A549 (cell line): ENCODE data around the gene ABCA3. TPM values are rescaled to one million over a fixed set of nuclear protein-coding genes. Genes with fewer than 3 reads are reported as not detected.
A peak's percentile ranks its signal among the peaks of the same experiment; 100 is the strongest.

ENCODE experiments used
- ATAC-seq, 2 experiments: fragments of 200-7000 bp in 1 of 2; fragments of >200 bp in 1 of 2; cut with Nextera tagmentation in 1 of 2; cut with Tn5 transposase in 1 of 2; 3 replicates each; pipeline versions ENCODE4 v1.8.0 to v1.9.1; 2018 to 2020; ENCODE audit warnings: mild to moderate bottlenecking in 1 of 2, moderate library complexity in 1 of 2
- CTCF ChIA-PET: fragments of 300-600 bp; sonication (Branson Sonifier 250); formaldehyde crosslinking; extraction: SDS; loops from one replicate; lab custom pipeline; 2021; ENCODE audit warnings: antibody characterized with exemption, inconsistent platforms; lab: Yijun Ruan, JAX
- POLR2A ChIA-PET: fragments of 350-600 bp; formaldehyde crosslinking; extraction: SDS; loops from one replicate; lab custom pipeline; 2021; ENCODE audit warnings: antibody characterized with exemption, inconsistent platforms; lab: Yijun Ruan, JAX
- DNase-seq, 2 experiments: peaks; one replicate each; pipeline versions ENCODE4 v3.0.0 to v3.0.0-alpha.2; 2011 to 2016; ENCODE audit warnings: low read depth in 1 of 2, low spot score in 1 of 2
- FAIRE-seq: peaks from 2 replicates; lab custom pipeline; 2011; peaks lifted over from hg19 to GRCh38; lab: Jason Lieb, UNC
- H3K27ac ChIP-seq, 2 experiments: fragments of >200 bp; sonication (Bioruptor Twin); formaldehyde crosslinking; 3 replicates each; pipeline ENCODE4 v1.5.1; 2016 to 2017
- H3K4me1 ChIP-seq: fragments of >200 bp; sonication (Bioruptor Twin); formaldehyde crosslinking; 3 replicates; pipeline ENCODE4 v1.6.1; 2016
- H3K4me2 ChIP-seq: fragments of >200 bp; sonication (Bioruptor Twin); formaldehyde crosslinking; 3 replicates; pipeline ENCODE4 v1.6.1; 2016
- H3K4me3 ChIP-seq: fragments of >200 bp; sonication (Bioruptor Twin); formaldehyde crosslinking; 3 replicates; pipeline ENCODE4 v1.5.1; 2016
- H3K9me3 ChIP-seq: fragments of >200 bp; sonication (Bioruptor Twin); formaldehyde crosslinking; 3 replicates; pipeline ENCODE4 v1.6.1; 2016
- BCL3 ChIP-seq: fragments of >200 bp; sonication (Bioruptor Twin); formaldehyde crosslinking; IDR thresholded peaks from 3 replicates; pipeline ENCODE4 v1.6.1; 2016
- CHD2 ChIP-seq: fragments of 150-350 bp; IDR thresholded peaks from 2 replicates; pipeline ENCODE4 v1.6.1; 2014; ENCODE audit warnings: low read length; ENCODE audit not compliant: partially characterized antibody
- CHD4 ChIP-seq: fragments of 200-600 bp; sonication (generic); IDR thresholded peaks from 2 replicates; pipeline ENCODE4 v1.6.1; 2016; ENCODE audit warnings: antibody characterized with exemption, mild to moderate bottlenecking, borderline replicate concordance
- ELK1 ChIP-seq: fragments of 150-350 bp; IDR thresholded peaks from 2 replicates; pipeline ENCODE4 v1.6.1; 2014; ENCODE audit warnings: low read depth, mild to moderate bottlenecking, low read length
- ESRRA ChIP-seq: fragments of 150-350 bp; IDR thresholded peaks from 2 replicates; pipeline ENCODE4 v1.6.1; 2014; ENCODE audit warnings: mild to moderate bottlenecking, low read length, borderline replicate concordance
- HES2 ChIP-seq: fragments of >200 bp; sonication (Bioruptor Twin); formaldehyde crosslinking; IDR thresholded peaks from 2 replicates; pipeline ENCODE4 v1.6.1; 2016
- HEYL ChIP-seq: fragments of 250-450 bp; sonication (Bioruptor Pico); IDR thresholded peaks from 2 replicates; pipeline ENCODE4 v1.8.0; 2021; ENCODE audit warnings: mild to moderate bottlenecking, moderate library complexity
- HOXA7 ChIP-seq: fragments of 250-450 bp; sonication (Bioruptor Pico); IDR thresholded peaks from 2 replicates; pipeline ENCODE4 v1.5.0; 2020; ENCODE audit warnings: mild to moderate bottlenecking, moderate library complexity
- JUN ChIP-seq, 2 experiments: fragments of >200 bp; sonication (Bioruptor Twin); formaldehyde crosslinking; IDR thresholded peaks; 2 replicates in 1 of 2; 3 replicates in 1 of 2; pipeline ENCODE4 v1.6.1; 2016 to 2017
- KDM5A ChIP-seq: fragments of 200-600 bp; sonication (generic); IDR thresholded peaks from 2 replicates; pipeline ENCODE4 v1.6.1; 2016; ENCODE audit warnings: antibody characterized with exemption, mild to moderate bottlenecking
- MAZ ChIP-seq: fragments of 150-350 bp; IDR thresholded peaks from 2 replicates; pipeline ENCODE4 v1.6.1; 2014; ENCODE audit warnings: antibody characterized with exemption, low read depth, low read length, borderline replicate concordance
- NPAS2 ChIP-seq: fragments of 250-450 bp; sonication (Bioruptor Pico); IDR thresholded peaks from 2 replicates; pipeline ENCODE4 v1.8.0; 2022; ENCODE audit warnings: mild to moderate bottlenecking, moderate library complexity, borderline replicate concordance
- POLR2A ChIP-seq: IDR thresholded peaks from 2 replicates; pipeline ENCODE4 v1.6.1; 2012; ENCODE audit warnings: mild to moderate bottlenecking, low read length
- RAD21 ChIP-seq, 2 experiments: fragments of >200 bp in 1 of 2; sonication (Bioruptor Twin) in 1 of 2; formaldehyde crosslinking in 1 of 2; IDR thresholded peaks in 1 of 2; conservative IDR thresholded peaks in 1 of 2; 2 replicates in 1 of 2; 3 replicates in 1 of 2; pipeline ENCODE4 v1.6.1; 2012 to 2018; ENCODE audit warnings: inconsistent platforms in 1 of 2
- RFX5 ChIP-seq: fragments of 450-650 bp; IDR thresholded peaks from 2 replicates; pipeline ENCODE4 v1.7.1; 2014; ENCODE audit warnings: antibody characterized with exemption, mild to moderate bottlenecking, moderate library complexity
- TP53 ChIP-seq: fragments of 250-450 bp; sonication (Bioruptor Pico); IDR thresholded peaks from 2 replicates; pipeline ENCODE4 v1.5.0; 2021; ENCODE audit warnings: mild to moderate bottlenecking, moderate library complexity
- ZSCAN20 ChIP-seq: fragments of 250-450 bp; sonication (Bioruptor Pico); IDR thresholded peaks from 2 replicates; pipeline ENCODE4 v1.8.0; 2022; ENCODE audit warnings: mild to moderate bottlenecking, moderate library complexity
- WGBS: methylation state at CpG from one replicate; pipeline ENCODE4 v1.1.6; 2017; ENCODE audit errors: missing lambda C conversion rate; 5-methylcytosine and 5-hydroxymethylcytosine counted together
- polyA plus RNA-seq, 4 experiments: library from polyadenylated mRNA; depleted of rRNA in 3 of 4; stranded (reverse); fragments of >200 nt; fragmentation: RNase III in 1 of 4; extraction: RNeasy Plus Mini Kit Qiagen cat#74134 plus additional on column Dnase treatment in 1 of 4; gene quantifications; 2 replicates in 3 of 4; 3 replicates in 1 of 4; pipeline ENCODE4 v1.2.3, GENCODE V29; 2011 to 2017

The ABCA3 gene
- polyA plus RNA-seq, 2 of the 4 experiments (the other 2 are of a cell fraction), result 6.4 to 9.9 TPM

GRCh38 chr16:2237493-2238149 lies 102.9 kb downstream of the ABCA3 start:
- no peak; a peak in 1 of 6 replicates for ATAC-seq
- Histone ChIP-seq H3K4me2 (no peak overlapping the region), H3K4me3 (no peak overlapping the region), H3K4me1 (no peaks in the 10 kb centered on the region)
- 97% methylated on average over 20 of the region's 65 CpGs for WGBS
- no peak for DNase-seq
- TF ChIP-seq KDM5A, result no peak
- TF ChIP-seq RFX5, result no peak
- TF ChIP-seq CHD2, result no peak
- TF ChIP-seq ZSCAN20 (CRISPR knock-in tag), result no peak
- TF ChIP-seq RAD21 (conservative IDR thresholded peaks at IDR 0.05 in 1 of 2, IDR thresholded peaks at IDR 0.05 in 1 of 2), result no peak
- no peak for TF ChIP-seq NPAS2 (CRISPR knock-in tag)
- TF ChIP-seq POLR2A, result no peak
- no peak for TF ChIP-seq HES2
- TF ChIP-seq, all 56 proteins: peak for 0
- CTCF ChIA-PET, result interaction anchor here (0.7 to 1.5 kb wide), 3 partner anchors 21 to 42 kb away, joined by 3 read pairs; no protein-coding TSS in a partner anchor
- POLR2A ChIA-PET, result interaction anchor here (0.7 to 0.9 kb wide), 2 partner anchors 12 to 15 kb away, joined by 3 read pairs; no protein-coding TSS in a partner anchor
- FAIRE-seq, result no peak
- H3K27ac ChIP-seq, result no peak overlapping the region
- H3K9me3 ChIP-seq, result no peaks in the 10 kb centered on the region

- H3K4me2 ChIP-seq, result no peak overlapping the region
- peak in 1 of 2 experiments; percentile 3; a peak in 1 of 5 replicates for TF ChIP-seq JUN (IDR thresholded peaks at IDR 0.05)
- no peak for TF ChIP-seq TP53 (CRISPR knock-in tag)
- TF ChIP-seq ELK1, result no peak
- TF ChIP-seq ZSCAN20 (CRISPR knock-in tag), result no peak
- TF ChIP-seq MAZ, result no peak
- TF ChIP-seq HEYL, result no peak
- TF ChIP-seq KDM5A, result no peak
- TF ChIP-seq ESRRA, result no peak
- no peak for ATAC-seq
- ChIA-PET POLR2A (interaction anchor here (0.9 kb wide), 1 partner anchor 11 kb away, joined by 3 read pairs; no protein-coding TSS in a partner anchor), CTCF (interaction anchor here (0.7 to 1.2 kb wide), 2 partner anchors 22 to 42 kb away, joined by 3 read pairs; no protein-coding TSS in a partner anchor)
- H3K9me3 ChIP-seq, result no peaks in the 10 kb centered on the region
- WGBS, result 90% methylated on average over 10 of the region's 40 CpGs
- no peak overlapping the region for H3K27ac ChIP-seq
- no peak for DNase-seq
- H3K4me3 ChIP-seq, result no peak overlapping the region
- FAIRE-seq, result no peak
- H3K4me1 ChIP-seq, result no peaks in the 10 kb centered on the region
Observed at GRCh38 chr16:2237102-2237482, 103.4 kb downstream of the ABCA3 start.

GRCh38 chr16:2236337-2237101 lies 104.0 kb downstream of the ABCA3 start, which contains the start of gene DNASE1L2:
DNASE1L2 (plus strand) TSS chr16:2236444; CDS start chr16:2236817, 373 bp downstream.
- WGBS, result 91% methylated on average over 53 of the region's 64 CpGs
- POLR2A ChIA-PET, result interaction anchor here (0.9 to 1.3 kb wide), 2 partner anchors 15 to 81 kb away, joined by 3 to 4 read pairs; partner anchors contain the start of genes ECI1 and TRAF7
- no peak for FAIRE-seq

More at GRCh38 chr16:2236337-2237101, 104.0 kb downstream of the ABCA3 start, which contains the start of gene DNASE1L2:
- CTCF ChIA-PET, result interaction anchor here (0.9 to 1.2 kb wide), 2 partner anchors 8 to 41 kb away, joined by 3 read pairs; no protein-coding TSS in a partner anchor
- Histone ChIP-seq H3K4me1 (no peaks in the 10 kb centered on the region), H3K4me2 (no peak within 1 kb of the TSS), H3K9me3 (no peaks in the 10 kb centered on the region), H3K4me3 (no peak within 1 kb of the TSS), H3K27ac (0 out of 6 replicates have a peak within 1 kb of the TSS, but pooled peaks of 1 of the 2 experiments have one; percentile 7)
- peak; percentile 25 to 57 for ATAC-seq
- peak; percentile 52; the same call in 1 of the 2 replicates for TF ChIP-seq TP53 (CRISPR knock-in tag)
- TF ChIP-seq BCL3, result no peak
- no peak for TF ChIP-seq HOXA7 (CRISPR knock-in tag)
- TF ChIP-seq CHD4, result no peak
- TF ChIP-seq JUN (IDR thresholded peaks at IDR 0.05), result 0 out of 5 replicates have a peak, but pooled peaks of 1 of the 2 experiments have one; percentile 2
- 0 out of 2 replicates have a peak, but pooled peaks have one; percentile 1 for TF ChIP-seq POLR2A
- peak in 1 of 2 experiments; percentile 52 for DNase-seq
